IMR-90 (cell line): ENCODE data around the gene SAMSN1. TPM values are rescaled to one million over a fixed set of nuclear protein-coding genes. Genes with fewer than 3 reads are reported as not detected.

ENCODE experiments used
- ATAC-seq: fragments of 200-7000 bp; cut with Tn5 transposase; 2 replicates; pipeline ENCODE4 v1.9.1; 2020; ENCODE audit warnings: low read depth, mild to moderate bottlenecking, moderate library complexity
- BruUV-seq: library from RNA; stranded (reverse); fragments of 400-500 nt; replicated peaks from 2 replicates; lab custom pipeline; 2021; lab: Mats Ljungman, UMichigan
- CTCF ChIA-PET: fragments of 300-600 bp; formaldehyde crosslinking; extraction: SDS; loops from one replicate; lab custom pipeline; 2021; ENCODE audit warnings: antibody characterized with exemption; lab: Yijun Ruan, JAX
- POLR2A ChIA-PET: fragments of 300-600 bp; sonication (Branson Sonifier 250); formaldehyde crosslinking; loops from one replicate; lab custom pipeline; 2022; ENCODE audit warnings: antibody characterized with exemption; ENCODE audit not compliant: unreplicated experiment; lab: Charles Lee
- DNase-seq: peaks from one replicate; pipeline ENCODE4 v3.0.0; 2013
- H2AFZ ChIP-seq: replicated peaks from 2 replicates; pipeline ENCODE3; 2013; ENCODE audit warnings: low read length, mild to moderate bottlenecking; ENCODE audit not compliant: poor library complexity
- H2AK5ac ChIP-seq: 2 replicates; pipeline ENCODE4 v1.6.1; 2013; ENCODE audit warnings: low read depth, low read length, inconsistent platforms
- H2AK9ac ChIP-seq: replicated peaks from 2 replicates; pipeline ENCODE3; 2013; ENCODE audit warnings: mild to moderate bottlenecking, low read depth, low read length, moderate library complexity; ENCODE audit not compliant: poor library complexity
- H2BK120ac ChIP-seq: 2 replicates; pipeline ENCODE4 v1.6.1; 2013; ENCODE audit warnings: low read depth, low read length, inconsistent platforms
- H2BK15ac ChIP-seq: 3 replicates; pipeline ENCODE4 v1.6.1; 2013; ENCODE audit warnings: low read depth, low read length, inconsistent platforms
- H2BK20ac ChIP-seq: 2 replicates; pipeline ENCODE4 v1.6.1; 2013; ENCODE audit warnings: low read depth, mild to moderate bottlenecking, inconsistent platforms, low read length, moderate library complexity
- H2BK5ac ChIP-seq: 2 replicates; pipeline ENCODE4 v1.6.1; 2013; ENCODE audit warnings: mild to moderate bottlenecking, low read depth, low read length, inconsistent platforms; ENCODE audit not compliant: poor library complexity, severe bottlenecking
- H3K14ac ChIP-seq: replicated peaks from 2 replicates; pipeline ENCODE4 v1.6.1; 2013; ENCODE audit warnings: low read depth, low read length, inconsistent platforms
- H3K18ac ChIP-seq: 2 replicates; pipeline ENCODE4 v1.6.1; 2013; ENCODE audit warnings: low read depth, low read length, control low read depth
- H3K23ac ChIP-seq: 2 replicates; pipeline ENCODE4 v1.6.1; 2013; ENCODE audit warnings: low read depth, low read length, inconsistent platforms
- H3K27ac ChIP-seq: 2 replicates; pipeline ENCODE4 v1.5.1; 2013; ENCODE audit warnings: mild to moderate bottlenecking, control low read depth, low read length; ENCODE audit not compliant: insufficient read depth
- H3K27me3 ChIP-seq: 2 replicates; pipeline ENCODE4 v1.6.1; 2013; ENCODE audit warnings: low read length; ENCODE audit not compliant: control insufficient read depth, insufficient read depth
- H3K36me3 ChIP-seq: 2 replicates; pipeline ENCODE4 v1.6.1; 2013; ENCODE audit warnings: low read length, mixed read lengths; ENCODE audit not compliant: control insufficient read depth, insufficient read depth
- H3K4ac ChIP-seq: 2 replicates; pipeline ENCODE4 v1.6.1; 2013; ENCODE audit warnings: low read depth, low read length, inconsistent platforms
- H3K4me1 ChIP-seq: 2 replicates; pipeline ENCODE4 v1.6.1; 2013; ENCODE audit warnings: low read length, mixed read lengths; ENCODE audit not compliant: control insufficient read depth, insufficient read depth
- H3K4me2 ChIP-seq: 2 replicates; pipeline ENCODE4 v1.6.1; 2013; ENCODE audit warnings: low read depth, mild to moderate bottlenecking, control low read depth, low read length, moderate library complexity
- H3K4me3 ChIP-seq: 2 replicates; pipeline ENCODE4 v1.5.1; 2013; ENCODE audit warnings: low read depth, mild to moderate bottlenecking, control low read depth, low read length, moderate library complexity; ENCODE audit not compliant: insufficient read depth
- H3K56ac ChIP-seq: 2 replicates; pipeline ENCODE4 v1.6.1; 2013; ENCODE audit warnings: low read length, inconsistent platforms; ENCODE audit not compliant: insufficient read depth; ENCODE audit errors: extremely low read depth
- H3K79me1 ChIP-seq, 2 experiments: 2 replicates each; pipeline ENCODE4 v1.6.1; 2013; ENCODE audit warnings: low read length in 2 of 2, inconsistent platforms in 1 of 2, low read depth in 1 of 2
- H3K9ac ChIP-seq: 2 replicates; pipeline ENCODE4 v1.6.1; 2013; ENCODE audit warnings: low read depth, low read length, control low read depth
- H3K9me1 ChIP-seq: 2 replicates; pipeline ENCODE4 v1.6.1; 2013; ENCODE audit warnings: low read length, inconsistent platforms; ENCODE audit not compliant: insufficient read depth
- H3K9me3 ChIP-seq: 2 replicates; pipeline ENCODE4 v1.6.1; 2013; ENCODE audit warnings: low read length; ENCODE audit not compliant: control insufficient read depth, insufficient read depth
- H4K20me1 ChIP-seq: 2 replicates; pipeline ENCODE4 v1.6.1; 2013; ENCODE audit warnings: low read length, inconsistent platforms; ENCODE audit not compliant: insufficient read depth
- H4K5ac ChIP-seq: 2 replicates; pipeline ENCODE4 v1.6.1; 2013; ENCODE audit warnings: mild to moderate bottlenecking, low read depth, low read length, control low read depth
- H4K8ac ChIP-seq, 2 experiments: 2 replicates each; pipeline ENCODE4 v1.6.1; 2013; ENCODE audit warnings: low read depth in 2 of 2, low read length in 2 of 2, control low read depth in 1 of 2, inconsistent platforms in 1 of 2
- H4K91ac ChIP-seq: 2 replicates; pipeline ENCODE4 v1.6.1; 2013; ENCODE audit warnings: low read depth, low read length, inconsistent platforms; ENCODE audit not compliant: insufficient read depth
- CEBPB ChIP-seq: IDR thresholded peaks from 2 replicates; pipeline ENCODE4 v1.6.1; 2012; ENCODE audit warnings: low read depth, low read length, improper control_type of control experiment
- ELK1 ChIP-seq: fragments of 150-350 bp; IDR thresholded peaks from 2 replicates; pipeline ENCODE4 v1.6.1; 2016; ENCODE audit warnings: low read depth, mild to moderate bottlenecking, low read length, moderate library complexity, borderline replicate concordance
- WGBS, 2 experiments: methylation state at CpG; one replicate each; pipeline versions ENCODE4 v1.1.5 to v1.1.7; 2013; ENCODE audit warnings: missing lambda C conversion rate in 2 of 2; ENCODE audit not compliant: insufficient read length in 1 of 2; ENCODE audit errors: extremely low coverage in 2 of 2; 5-methylcytosine and 5-hydroxymethylcytosine counted together
- dilution Hi-C: fragments of 300-500 bp; cut with HindIII; formaldehyde crosslinking; loops from one replicate; pipeline ENCODE4 v1.14.3; 2018; ENCODE audit warnings: low sequenced_read_pairs; ENCODE audit not compliant: unreplicated experiment
- in situ Hi-C: fragments of 300-500 bp; cut with MboI; formaldehyde crosslinking; loops from 3 replicates; pipeline ENCODE4 v1.14.3; 2019; ENCODE audit warnings: low sequenced_read_pairs, inconsistent platforms, mixed read lengths
- intact Hi-C: fragments of 100-400 bp; cut with micrococcal nuclease; formaldehyde crosslinking; loops from 2 replicates; pipeline ENCODE4 v1.10.0; 2022
- polyA plus RNA-seq, 3 experiments: library from polyadenylated mRNA; depleted of rRNA; stranded (reverse); fragments of >200 nt; gene quantifications; 2 replicates each; pipeline ENCODE4 v1.2.3, GENCODE V29; 2012; ENCODE audit warnings: low replicate concordance in 1 of 3
- total RNA-seq: library from RNA; depleted of rRNA; stranded (reverse); fragments of >200 nt; gene quantifications from 2 replicates; pipeline ENCODE4 v1.2.3, GENCODE V29; 2012

SAMSN1 gene
- total and polyA plus RNA-seq, 2 of the 4 experiments (the other 2 are of a cell fraction) = not detected

- Histone ChIP-seq H3K4me3 (no peak overlapping the region), H2BK120ac (no peak overlapping the region), H4K8ac (no peak overlapping the region), H3K23ac (no peak overlapping the region), H3K14ac (no peak overlapping the region), H2AK5ac (no peak overlapping the region), H3K27ac (no peak overlapping the region), H3K9me1 (no peaks in the 10 kb centered on the region), H4K91ac (no peak overlapping the region), H3K36me3 (no peaks in the 10 kb centered on the region), H3K27me3 (no peaks in the 10 kb centered on the region), H4K20me1 (no peaks in the 10 kb centered on the region), H4K5ac (no peak overlapping the region), H3K9ac (no peak overlapping the region), H3K4ac (no peak overlapping the region), H2BK15ac (no peak overlapping the region), H3K4me2 (no peak overlapping the region), H2BK20ac (no peak overlapping the region), H2AK9ac (no peak overlapping the region), H3K18ac (no peak overlapping the region), H3K79me1 (no peaks in the 10 kb centered on the region), H3K56ac (no peak overlapping the region), H2AFZ (no peak overlapping the region), H2BK5ac (no peak overlapping the region), H3K4me1 (no peaks in the 10 kb centered on the region), H3K9me3 (peaks cover 2% of the 10 kb centered on the region; the same call in 1 of the 2 replicates)
- dilution Hi-C loops (no loop called here), intact Hi-C loops (loop anchor here (10.0 kb wide), 1 partner anchor 1047 kb away; no protein-coding TSS in a partner anchor), in situ Hi-C loops (no loop called here)
- 14% methylated on average over 1 of the region's 4 CpGs; no CpG with 5 or more reads in 1 of the 2 experiments for WGBS, 2 experiments
- no TSS peak for BruUV-seq
- TF ChIP-seq ELK1 (no peak), CEBPB (peak; percentile 29; the same call in 1 of the 2 replicates)
- POLR2A ChIA-PET = no interaction called here
- CTCF ChIA-PET = no interaction called here
- no peak for ATAC-seq
- DNase-seq = no peak
Observed at GRCh38 chr21:14438211-14438610, 107.9 kb downstream of the SAMSN1 start.
